ENCODE data around the gene MAEA. TPM values are rescaled to one million over a fixed set of nuclear protein-coding genes. Genes with fewer than 3 reads are reported as not detected.

MAEA gene
- total RNA-seq, 8 experiments from 2014 or later = 28.5 to 80.7 (median 56.7) TPM

DNA sequence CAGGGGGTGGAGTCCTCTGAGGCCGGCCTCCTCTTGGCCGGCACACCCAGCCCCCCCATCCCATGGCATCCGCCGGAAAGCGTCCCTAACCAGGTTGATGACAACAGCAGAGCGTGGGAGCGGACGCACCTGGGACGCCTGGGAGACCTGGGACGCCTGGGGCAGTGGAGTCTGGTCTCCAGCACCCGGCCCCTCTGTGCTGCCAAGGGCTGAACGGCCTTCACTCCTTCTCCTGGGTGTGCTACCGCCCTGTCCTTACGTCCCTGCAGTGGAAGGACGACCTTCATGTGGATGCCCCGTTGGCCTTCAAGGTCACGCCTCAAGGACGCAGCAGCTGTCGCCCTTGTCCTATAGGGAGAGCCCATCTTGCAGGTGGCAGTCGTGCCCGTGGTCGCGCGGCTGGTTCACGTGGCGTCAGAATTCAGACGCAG lies 89.7 kb downstream of the MAEA start:
- 81 to 93% methylated on average over 4 to 9 of the region's 27 CpGs; no CpG with 5 or more reads in 8 of the 10 experiments for WGBS, 10 experiments
- H3K4me1 ChIP-seq (replicated peaks in 1 of 2) = peaks cover 12 to 22% of the 10 kb centered on the region in 2 donors
- H3K4me3 ChIP-seq = no peak overlapping the region
- in situ Hi-C loops (cut with MboI; ENCODE audit: low pct_unique_long_range_greater_than_20kb in 2 of 9, low sequenced_read_pairs in 9 of 9, unreplicated experiment in 9 of 9) = no loop called here
- ATAC-seq (replicated peaks in 6 of 8) = no peak
- no peak overlapping the region for H3K27ac ChIP-seq

GRCh38 chr4:1379801-1380331 lies 90.2 kb downstream of the MAEA start:
- peaks cover 12 to 22% of the 10 kb centered on the region in 2 donors for H3K4me1 ChIP-seq (replicated peaks in 1 of 2)
- in situ Hi-C loops (cut with MboI; ENCODE audit: low pct_unique_long_range_greater_than_20kb in 2 of 9, low sequenced_read_pairs in 9 of 9, unreplicated experiment in 9 of 9) = no loop called here
- no peak for ATAC-seq (replicated peaks in 6 of 8)
- WGBS, 10 experiments = 100% methylated on average over 1 of the region's 31 CpGs; no CpG with 5 or more reads in 9 of the 10 experiments
- no peak overlapping the region for H3K27ac ChIP-seq
- H3K4me3 ChIP-seq = no peak overlapping the region

DNA sequence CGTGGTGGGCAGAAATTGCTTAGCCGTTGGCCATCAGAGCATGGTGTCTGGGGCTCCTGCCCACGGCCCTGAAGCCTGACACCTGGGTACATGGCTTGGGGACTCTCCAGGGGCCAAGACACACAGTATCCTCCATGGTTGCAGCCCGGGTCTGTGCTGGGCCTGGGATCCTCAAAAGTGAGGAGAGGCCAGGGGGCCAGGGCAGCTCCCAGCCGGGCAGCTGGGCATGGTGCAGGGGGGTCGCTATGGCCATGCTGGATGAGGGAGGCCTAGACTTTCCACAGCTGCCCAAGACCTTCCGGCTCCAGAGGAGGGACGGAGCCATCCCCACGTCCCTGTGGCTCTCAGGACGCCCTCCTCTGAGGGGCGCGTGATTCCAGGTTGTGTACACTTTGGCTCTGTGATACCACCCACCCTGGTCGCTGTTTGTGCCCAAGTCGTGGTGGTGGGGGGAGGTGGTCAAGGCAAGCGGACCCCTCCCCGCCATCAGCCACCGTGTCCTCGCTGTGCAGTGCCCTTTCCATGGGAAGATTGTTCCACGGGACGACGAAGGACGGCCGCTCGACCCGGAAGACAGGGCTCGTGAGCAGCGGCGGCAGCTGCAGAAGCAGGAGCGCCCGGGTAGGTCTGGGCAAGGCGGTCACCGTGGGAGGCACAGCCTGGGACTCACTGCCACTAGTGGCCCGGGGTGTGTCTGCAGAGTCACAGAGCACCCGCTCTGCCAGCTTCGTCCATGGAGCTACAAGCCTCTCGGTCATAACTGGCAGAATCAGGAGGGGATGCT lies 90.9 kb downstream of the MAEA start:
- in situ Hi-C loops (cut with MboI; ENCODE audit: low pct_unique_long_range_greater_than_20kb in 2 of 9, low sequenced_read_pairs in 9 of 9, unreplicated experiment in 9 of 9) = no loop called here
- Histone ChIP-seq H3K27ac (no peak overlapping the region), H3K4me3 (no peak overlapping the region), H3K4me1 (replicated peaks in 1 of 2) (peaks cover 12 to 22% of the 10 kb centered on the region in 2 donors)
- WGBS, 10 experiments = 50 to 89% (median 87%) methylated on average over 2 to 16 of the region's 36 CpGs; no CpG with 5 or more reads in 7 of the 10 experiments
- ATAC-seq (replicated peaks in 6 of 8) = no peak

- peaks cover 12 to 22% of the 10 kb centered on the region in 2 donors for H3K4me1 ChIP-seq (replicated peaks in 1 of 2)
- H3K4me3 ChIP-seq = no peak overlapping the region
- H3K27ac ChIP-seq = peak overlapping the region; percentile 40 to 66
- 80 to 85% methylated on average over 1 to 4 of the region's 12 CpGs; no CpG with 5 or more reads in 8 of the 10 experiments for WGBS, 10 experiments
- peak in 1 of 8 experiments; percentile 37 for ATAC-seq (replicated peaks in 6 of 8)
- in situ Hi-C loops (cut with MboI; ENCODE audit: low pct_unique_long_range_greater_than_20kb in 2 of 9, low sequenced_read_pairs in 9 of 9, unreplicated experiment in 9 of 9) = no loop called here
Measured at GRCh38 chr4:1381181-1381621, 91.5 kb downstream of the MAEA start.

GRCh38 chr4:1381944-1382541 lies 92.4 kb downstream of the MAEA start:
- ATAC-seq (replicated peaks in 6 of 8) = peak in 7 of 8 experiments; percentile 29 to 92 (median 77)
- peak overlapping the region; percentile 40 to 66 for H3K27ac ChIP-seq
- 55 to 100% (median 81%) methylated on average over 1 to 15 of the region's 24 CpGs; no CpG with 5 or more reads in 3 of the 10 experiments for WGBS, 10 experiments
- in situ Hi-C loops (cut with MboI; ENCODE audit: low pct_unique_long_range_greater_than_20kb in 2 of 9, low sequenced_read_pairs in 9 of 9, unreplicated experiment in 9 of 9) = no loop called here
- peaks cover 12 to 22% of the 10 kb centered on the region in 2 donors for H3K4me1 ChIP-seq (replicated peaks in 1 of 2)
- H3K4me3 ChIP-seq = no peak overlapping the region

DNA sequence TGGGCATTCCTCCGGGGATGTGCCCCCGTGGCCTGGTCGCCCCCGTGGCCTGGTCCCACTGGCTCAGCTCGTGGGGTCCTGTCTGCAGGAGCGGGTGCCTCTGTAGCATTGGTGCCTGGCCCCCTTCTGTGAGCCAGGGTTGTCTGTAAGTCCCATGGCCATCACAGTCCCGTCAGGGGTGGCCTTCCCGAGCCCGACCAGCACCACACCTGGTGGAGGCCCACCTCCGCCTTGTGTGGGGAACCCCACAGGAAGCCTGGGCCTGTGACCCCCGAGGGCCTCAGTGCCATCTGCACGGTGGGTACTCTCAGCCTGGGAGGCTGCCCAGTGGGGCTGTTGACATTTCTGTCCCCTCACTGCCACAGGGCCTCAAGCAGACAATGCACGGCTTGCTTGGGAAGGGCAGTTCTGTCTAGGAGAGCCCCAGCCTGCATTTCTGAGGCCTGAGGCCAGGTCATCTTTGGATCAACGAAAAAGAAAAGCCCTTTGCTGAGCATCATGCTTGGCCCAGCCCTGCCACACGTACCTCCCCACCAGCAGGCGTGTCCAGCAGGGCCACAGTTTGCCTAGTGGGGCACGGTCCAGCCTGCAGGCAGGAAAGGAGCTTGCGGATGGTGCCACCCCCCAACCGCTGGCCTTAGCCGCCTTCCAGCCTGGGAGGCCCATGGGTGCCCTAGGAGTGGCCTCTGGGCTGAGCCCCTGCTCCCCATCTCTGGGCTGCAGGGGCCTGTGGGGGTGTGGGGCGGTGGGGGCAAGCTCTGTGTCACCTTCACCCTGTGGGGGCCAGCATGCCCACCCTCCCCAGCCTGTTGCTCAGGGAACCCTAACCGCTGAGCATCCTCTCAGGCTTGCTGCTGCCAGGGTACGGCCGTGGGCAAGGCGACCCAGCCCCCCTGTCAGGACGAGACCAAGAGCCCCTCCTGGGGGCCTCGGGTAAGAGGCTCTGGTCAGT lies 93.4 kb downstream of the MAEA start:
- Histone ChIP-seq H3K4me1 (replicated peaks in 1 of 2) (peaks cover 12 to 22% of the 10 kb centered on the region in 2 donors), H3K4me3 (no peak overlapping the region), H3K27ac (peak overlapping the region; percentile 55 to 65)
- 68 to 100% (median 88%) methylated on average over 1 to 7 of the region's 27 CpGs; no CpG with 5 or more reads in 4 of the 10 experiments for WGBS, 10 experiments
- in situ Hi-C loops (cut with MboI; ENCODE audit: low pct_unique_long_range_greater_than_20kb in 2 of 9, low sequenced_read_pairs in 9 of 9, unreplicated experiment in 9 of 9) = no loop called here
- ATAC-seq (replicated peaks in 6 of 8) = no peak

- Histone ChIP-seq H3K4me3 (no peak overlapping the region), H3K27ac (no peak overlapping the region), H3K4me1 (replicated peaks in 1 of 2) (peaks cover 12 to 22% of the 10 kb centered on the region in 2 donors)
- in situ Hi-C loops (cut with MboI; ENCODE audit: low pct_unique_long_range_greater_than_20kb in 2 of 9, low sequenced_read_pairs in 9 of 9, unreplicated experiment in 9 of 9) = no loop called here
- ATAC-seq (replicated peaks in 6 of 8) = no peak
- WGBS, 10 experiments = 67 to 100% (median 95%) methylated on average over 1 to 14 of the region's 34 CpGs; no CpG with 5 or more reads in 5 of the 10 experiments
Measured at GRCh38 chr4:1383728-1384591, 94.3 kb downstream of the MAEA start.

- no peak overlapping the region for H3K4me3 ChIP-seq
- no peak overlapping the region for H3K27ac ChIP-seq
- H3K4me1 ChIP-seq (replicated peaks in 1 of 2) = peaks cover 12 to 22% of the 10 kb centered on the region in 2 donors
- 90 to 100% methylated on average over 2 of the region's 16 CpGs; no CpG with 5 or more reads in 8 of the 10 experiments for WGBS, 10 experiments
- in situ Hi-C loops (cut with MboI; ENCODE audit: low pct_unique_long_range_greater_than_20kb in 2 of 9, low sequenced_read_pairs in 9 of 9, unreplicated experiment in 9 of 9) = no loop called here
- no peak for ATAC-seq (replicated peaks in 6 of 8)
Measured at GRCh38 chr4:1384675-1385372, 95.1 kb downstream of the MAEA start.

DNA sequence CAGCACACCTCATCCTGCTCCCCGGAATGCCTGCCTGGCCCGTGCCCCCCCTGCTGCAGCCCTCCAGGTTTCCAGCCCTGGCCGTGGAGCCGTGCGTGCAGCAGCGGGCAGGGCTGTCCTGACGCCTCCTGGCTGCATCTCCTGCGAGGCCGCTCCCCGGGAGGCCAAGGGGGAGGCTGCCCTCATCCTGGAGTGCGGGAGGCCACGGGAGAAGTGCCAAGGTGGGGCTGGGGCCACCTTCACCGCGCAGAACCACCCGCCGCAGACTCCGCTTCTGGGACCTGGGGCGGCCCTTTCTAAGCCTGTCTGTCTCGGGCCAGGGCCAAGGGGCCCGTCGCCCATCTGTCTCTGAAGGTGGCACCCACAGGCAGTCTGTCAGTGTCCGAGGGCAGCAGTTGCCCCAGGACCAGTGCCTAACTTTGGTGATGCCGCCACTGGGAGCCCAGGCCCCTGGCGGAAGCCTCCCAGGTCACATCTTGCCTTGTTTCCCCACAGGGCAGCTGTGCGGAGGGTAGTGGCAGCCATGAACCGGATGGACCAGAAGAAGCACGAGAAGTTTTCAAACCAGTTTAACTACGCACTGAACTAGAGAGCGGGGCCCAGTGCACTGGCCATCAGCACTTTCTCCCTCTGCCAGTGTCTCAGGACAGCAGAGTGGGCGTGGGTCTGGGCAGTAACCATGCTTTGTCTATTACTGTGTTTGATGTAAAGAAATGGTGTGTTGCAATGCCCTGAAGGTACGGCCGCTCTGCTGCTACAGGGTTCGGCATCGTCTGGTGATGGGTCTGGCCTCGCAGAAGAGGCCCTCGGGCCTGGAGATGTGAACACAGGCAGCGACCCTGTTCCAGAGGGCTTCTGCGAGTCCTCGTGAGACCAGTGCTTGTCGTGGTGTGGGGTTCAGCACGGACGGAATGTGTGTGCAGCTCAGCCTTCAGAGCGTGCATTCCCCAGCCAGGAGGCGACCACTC lies 96.0 kb downstream of the MAEA start:
- peak in 3 of 8 experiments; percentile 6 to 20 (median 12) for ATAC-seq (replicated peaks in 6 of 8)
- in situ Hi-C loops (cut with MboI; ENCODE audit: low pct_unique_long_range_greater_than_20kb in 2 of 9, low sequenced_read_pairs in 9 of 9, unreplicated experiment in 9 of 9) = no loop called here

More for the DNA sequence above, 96.0 kb downstream of the MAEA start:
- 76 to 100% (median 90%) methylated on average over 1 to 18 of the region's 44 CpGs; no CpG with 5 or more reads in 1 of the 10 experiments for WGBS, 10 experiments
- no peak overlapping the region for H3K4me3 ChIP-seq
- no peak overlapping the region for H3K27ac ChIP-seq
- H3K4me1 ChIP-seq (replicated peaks in 1 of 2) = peaks cover 12 to 22% of the 10 kb centered on the region in 2 donors

Measured in motor neuron (in vitro differentiated cells).